PFSK-1 (cell line): ENCODE data around the gene ZNF593.

Experiments
- POLR2AphosphoS5 ChIP-seq: IDR thresholded peaks from 2 replicates; pipeline ENCODE4 v1.6.1; 2012; ENCODE audit warnings: low read depth, mild to moderate bottlenecking, control low read depth, low read length, moderate library complexity
- REST ChIP-seq, 2 experiments: IDR thresholded peaks; 2 replicates each; pipeline versions ENCODE4 v1.6.1 to v1.8.0; 2011 to 2012; ENCODE audit warnings: low read depth in 2 of 2, low read length in 2 of 2, control low read depth in 1 of 2, inconsistent platforms in 1 of 2, mild to moderate bottlenecking in 1 of 2, moderate library complexity in 1 of 2; ENCODE audit not compliant: insufficient read depth in 1 of 2
- SIN3A ChIP-seq: IDR thresholded peaks from 2 replicates; pipeline ENCODE4 v1.6.1; 2012; ENCODE audit warnings: mild to moderate bottlenecking, low read length, moderate library complexity, borderline replicate concordance; ENCODE audit not compliant: insufficient read depth
- TAF1 ChIP-seq: IDR thresholded peaks from 2 replicates; pipeline ENCODE4 v1.6.1; 2012; ENCODE audit warnings: low read length, control low read depth, borderline replicate concordance; ENCODE audit not compliant: insufficient read depth

- TF ChIP-seq POLR2AphosphoS5 (no peak), REST (IDR thresholded peaks at IDR 0.05; ENCODE audit: insufficient read depth in 1 of 2, low read depth in 2 of 2, low read length in 2 of 2) (no peak), TAF1 (no peak), SIN3A (no peak)
Measured at GRCh38 chr1:26127235-26128163, 42.2 kb upstream of the ZNF593 start.
